Left lung (tissue), 10 donors: ENCODE data around the gene BIRC2. TPM values are rescaled to one million over a fixed set of nuclear protein-coding genes. Genes with fewer than 3 reads are reported as not detected.

Experiments
- ATAC-seq: fragments of 200-7000 bp; cut with Tn5 transposase; one replicate; pipeline ENCODE4 v1.9.1; 2020; ENCODE audit warnings: moderate library complexity
- DNase-seq, 4 donors: peaks; one replicate each; pipeline ENCODE4 v3.0.0-alpha.2; 2013 to 2020
- H3K27ac ChIP-seq, 2 donors: fragments of 200-600 bp; sonication (generic) in 1 of 2; one replicate each; pipeline versions ENCODE4 v1.5.0 to v1.8.0; 2020 to 2021
- H3K27me3 ChIP-seq, 2 donors: fragments of 200-600 bp; sonication (generic) in 1 of 2; one replicate each; pipeline versions ENCODE4 v1.5.0 to v1.8.0; 2020 to 2021
- H3K36me3 ChIP-seq, 2 donors: fragments of 200-600 bp; sonication (generic) in 1 of 2; one replicate each; pipeline versions ENCODE4 v1.5.0 to v1.8.0; 2020 to 2021
- H3K4me1 ChIP-seq, 2 donors: fragments of 200-600 bp; one replicate each; pipeline ENCODE4 v1.8.0; 2021
- H3K4me3 ChIP-seq, 2 donors: fragments of 200-600 bp; sonication (generic) in 1 of 2; one replicate each; pipeline versions ENCODE4 v1.5.0 to v1.8.0; 2020 to 2021; ENCODE audit warnings: mild to moderate bottlenecking in 1 of 2
- H3K9me3 ChIP-seq, 2 donors: fragments of 200-600 bp; sonication (generic) in 1 of 2; one replicate each; pipeline versions ENCODE4 v1.5.0 to v1.8.0; 2020 to 2021
- CTCF ChIP-seq, 2 donors: fragments of 200-600 bp; sonication (generic) in 1 of 2; IDR thresholded peaks; one replicate each; pipeline versions ENCODE4 v1.5.0 to v1.8.0; 2021; ENCODE audit warnings: antibody characterized with exemption in 2 of 2
- intact Hi-C, 2 donors: fragments of 100-400 bp; cut with DNase I; formaldehyde crosslinking; loops; one replicate each; pipeline versions ENCODE4 v1.11.2 to v1.14.2; 2022
- polyA plus RNA-seq, 6 donors: library from polyadenylated mRNA; unstranded; fragments of 120-200 nt; gene quantifications; one replicate each; pipeline ENCODE4 v1.2.1, GENCODE V29; 2013; ENCODE audit not compliant: insufficient read length in 6 of 6
- total RNA-seq, 2 donors: library from RNA; stranded (reverse); fragmentation: NEBNext Ultra II Directional; extraction: Animal tissue kit (Norgen Biotek cat#: 25700); gene quantifications; one replicate each; pipeline ENCODE4 v1.2.1, GENCODE V29; 2021
- donor health status: DM: no; HTN: yes; CAD: no.
- donor health status: DM: no; HTN: no; CAD: no.

Gene BIRC2
- total and polyA plus RNA-seq, 8 donors: 37.2 to 81.4 (median 71.0) TPM

GRCh38 chr11:102391549-102392237 is 44.7 kb downstream of the BIRC2 start:
- TF ChIP-seq CTCF (IDR thresholded peaks at IDR 0.05): no peak
- no peaks in the 10 kb centered on the region for H3K27me3 ChIP-seq
- peaks cover 0 to 3% of the 10 kb centered on the region in 2 donors for H3K4me1 ChIP-seq
- intact Hi-C loops: loop anchor here in 1 of 2 donors (5.0 kb wide), 1 partner anchor 106 kb away; no protein-coding TSS in a partner anchor
- H3K4me3 ChIP-seq: no peak overlapping the region
- ATAC-seq (no peak), DNase-seq (no peak)
- no peaks in the 10 kb centered on the region for H3K9me3 ChIP-seq
- peaks cover 0 to 76% of the 10 kb centered on the region in 2 donors for H3K36me3 ChIP-seq
- H3K27ac ChIP-seq: no peak overlapping the region

GRCh38 chr11:102393272-102393730 is 46.3 kb downstream of the BIRC2 start:
- intact Hi-C loops: loop anchor here in 1 of 2 donors (5.0 kb wide), 1 partner anchor 104 kb away; no protein-coding TSS in a partner anchor
- peaks cover 0 to 69% of the 10 kb centered on the region in 2 donors for H3K36me3 ChIP-seq
- peaks cover 0 to 3% of the 10 kb centered on the region in 2 donors for H3K4me1 ChIP-seq
- no peak for ATAC-seq
- no peak overlapping the region for H3K27ac ChIP-seq
- H3K4me3 ChIP-seq: no peak overlapping the region
- no peak for TF ChIP-seq CTCF (IDR thresholded peaks at IDR 0.05)
- H3K9me3 ChIP-seq: no peaks in the 10 kb centered on the region
- DNase-seq: no peak
- H3K27me3 ChIP-seq: no peaks in the 10 kb centered on the region

GRCh38 chr11:102395720-102396393 is 48.8 kb downstream of the BIRC2 start:
- DNase-seq: no peak

GRCh38 chr11:102396708-102397563 is 49.9 kb downstream of the BIRC2 start:
- peaks cover 0 to 80% of the 10 kb centered on the region in 2 donors for H3K36me3 ChIP-seq
- no peaks in the 10 kb centered on the region for H3K9me3 ChIP-seq
- no peak for DNase-seq
- H3K4me3 ChIP-seq: no peak overlapping the region
- H3K4me1 ChIP-seq: no peaks in the 10 kb centered on the region
- TF ChIP-seq CTCF (IDR thresholded peaks at IDR 0.05): no peak
- ATAC-seq: no peak
- no peak overlapping the region for H3K27ac ChIP-seq
- H3K27me3 ChIP-seq: no peaks in the 10 kb centered on the region
- intact Hi-C loops: no loop called here

More at GRCh38 chr11:102395720-102396393, 48.8 kb downstream of the BIRC2 start:
- H3K27ac ChIP-seq: no peak overlapping the region
- intact Hi-C loops: no loop called here
- H3K27me3 ChIP-seq: no peaks in the 10 kb centered on the region
- no peak for ATAC-seq
- H3K4me3 ChIP-seq: no peak overlapping the region
- H3K4me1 ChIP-seq: no peaks in the 10 kb centered on the region
- TF ChIP-seq CTCF (IDR thresholded peaks at IDR 0.05): no peak
- H3K36me3 ChIP-seq: peaks cover 0 to 79% of the 10 kb centered on the region in 2 donors
- H3K9me3 ChIP-seq: no peaks in the 10 kb centered on the region
